SK-N-SH (cell line): ENCODE data around the gene COL8A2. TPM values are rescaled to one million over a fixed set of nuclear protein-coding genes. Genes with fewer than 3 reads are reported as not detected.
A peak's percentile ranks its signal among the peaks of the same experiment; 100 is the strongest.

ENCODE experiments used
- CTCF ChIA-PET: fragments of 300-600, 350-600 bp; formaldehyde crosslinking; extraction: SDS; loops from one replicate; lab custom pipeline; 2021; lab: Yijun Ruan, JAX
- POLR2A ChIA-PET: fragments of 350-600 bp; sonication (Branson Sonifier 250); formaldehyde crosslinking; extraction: SDS; loops from one replicate; lab custom pipeline; 2020; ENCODE audit warnings: antibody characterized with exemption, inconsistent platforms; lab: Yijun Ruan, JAX
- DNase-seq: peaks from one replicate; pipeline ENCODE4 v3.0.0; 2012
- H2AFZ ChIP-seq: fragments of 200-600 bp; sonication (generic); 2 replicates; pipeline ENCODE4 v1.8.1; 2016; ENCODE audit warnings: antibody characterized with exemption, mild to moderate bottlenecking, low read depth
- H3F3A ChIP-seq: fragments of 200-600 bp; sonication (generic); replicated peaks from 2 replicates; pipeline ENCODE3; 2016; ENCODE audit warnings: antibody characterized with exemption, mild to moderate bottlenecking; ENCODE audit not compliant: insufficient read depth
- H3K27ac ChIP-seq, 2 experiments: fragments of 200-500 bp in 1 of 2; fragments of 200-600 bp in 1 of 2; sonication (Bioruptor generic) in 1 of 2; sonication (generic), shearing (Covaris generic) in 1 of 2; 2 replicates each; pipeline versions ENCODE4 v1.5.1 to v1.6.1; 2014 to 2016; ENCODE audit warnings: low read depth in 2 of 2, inconsistent platforms in 1 of 2, low read length in 1 of 2, mild to moderate bottlenecking in 1 of 2, mixed read lengths in 1 of 2
- H3K27me3 ChIP-seq: fragments of 200-600 bp; sonication (generic), shearing (Covaris generic); 2 replicates; pipeline ENCODE4 v1.6.1; 2016; ENCODE audit warnings: mixed run types; ENCODE audit not compliant: insufficient read depth
- H3K36me3 ChIP-seq, 2 experiments: fragments of 200-500 bp in 1 of 2; fragments of 200-600 bp in 1 of 2; sonication (Bioruptor generic) in 1 of 2; sonication (generic) in 1 of 2; replicated peaks in 1 of 2; 2 replicates each; pipeline versions ENCODE3 to v1.5.1; 2014 to 2016; ENCODE audit warnings: low read length in 1 of 2, mild to moderate bottlenecking in 1 of 2; ENCODE audit not compliant: insufficient read depth in 2 of 2, control insufficient read depth in 1 of 2
- H3K4me1 ChIP-seq, 2 experiments: fragments of 200-500 bp in 1 of 2; fragments of 200-600 bp in 1 of 2; sonication (Bioruptor generic) in 1 of 2; sonication (generic), shearing (Covaris generic) in 1 of 2; 2 replicates each; pipeline versions ENCODE4 v1.5.1 to v1.6.1; 2014 to 2016; ENCODE audit warnings: low read depth in 1 of 2, low read length in 1 of 2, mixed run types in 1 of 2; ENCODE audit not compliant: insufficient read depth in 2 of 2, control insufficient read depth in 1 of 2
- H3K4me2 ChIP-seq: fragments of 200-600 bp; sonication (generic), shearing (Covaris generic); 2 replicates; pipeline ENCODE4 v1.6.1; 2017; ENCODE audit warnings: mixed run types
- H3K4me3 ChIP-seq, 2 experiments: fragments of 200-500 bp in 1 of 2; fragments of 200-600 bp in 1 of 2; sonication (Bioruptor generic) in 1 of 2; sonication (generic), shearing (Covaris generic) in 1 of 2; 2 replicates each; pipeline versions ENCODE4 v1.5.1 to v1.8.1; 2014 to 2016; ENCODE audit warnings: low read depth in 2 of 2, inconsistent platforms in 1 of 2, low read length in 1 of 2, mild to moderate bottlenecking in 1 of 2, mixed read lengths in 1 of 2, moderate library complexity in 1 of 2
- H3K79me2 ChIP-seq: fragments of 200-600 bp; sonication (generic); 2 replicates; pipeline ENCODE4 v1.8.1; 2017; ENCODE audit warnings: mild to moderate bottlenecking; ENCODE audit not compliant: insufficient read depth
- H3K9ac ChIP-seq: fragments of 200-600 bp; sonication (generic); 2 replicates; pipeline ENCODE4 v1.6.1; 2017; ENCODE audit warnings: mixed run types
- H3K9me2 ChIP-seq: fragments of 200-600 bp; sonication (generic); 2 replicates; pipeline ENCODE4 v1.6.1; 2017; ENCODE audit warnings: mixed run types
- H3K9me3 ChIP-seq: fragments of 200-600 bp; sonication (generic); 2 replicates; pipeline ENCODE4 v1.6.1; 2017; ENCODE audit warnings: mixed run types, mild to moderate bottlenecking, moderate library complexity
- H4K20me1 ChIP-seq: fragments of 200-600 bp; sonication (generic); 2 replicates; pipeline ENCODE4 v1.6.1; 2017; ENCODE audit warnings: mild to moderate bottlenecking, mixed run types; ENCODE audit not compliant: insufficient read depth
- CHD2 ChIP-seq: fragments of 150-350 bp; IDR thresholded peaks from 2 replicates; pipeline ENCODE4 v1.6.1; 2018; ENCODE audit warnings: low read length; ENCODE audit not compliant: partially characterized antibody
- EP300 ChIP-seq, 2 experiments: IDR thresholded peaks; 2 replicates each; pipeline versions ENCODE4 v1.4.0 to v1.6.1; 2012; ENCODE audit warnings: borderline replicate concordance in 1 of 2, low read depth in 1 of 2, low read length in 1 of 2
- FOSL2 ChIP-seq: IDR thresholded peaks from 2 replicates; pipeline ENCODE4 v1.4.0; 2012; ENCODE audit warnings: low read depth, mild to moderate bottlenecking, moderate library complexity, borderline replicate concordance
- FOXM1 ChIP-seq: IDR thresholded peaks from 2 replicates; pipeline ENCODE4 v1.4.0; 2012; ENCODE audit warnings: low read depth, mild to moderate bottlenecking
- MEF2A ChIP-seq: IDR thresholded peaks from 2 replicates; pipeline ENCODE4 v1.4.0; 2012; ENCODE audit warnings: low read depth, borderline replicate concordance
- MXI1 ChIP-seq: IDR thresholded peaks from 2 replicates; pipeline ENCODE4 v1.6.1; 2012; ENCODE audit warnings: mild to moderate bottlenecking, low read depth, low read length, improper control_type of control experiment
- NFIC ChIP-seq: IDR thresholded peaks from 2 replicates; pipeline ENCODE4 v1.4.0; 2012; ENCODE audit warnings: borderline replicate concordance
- POLR2AphosphoS5 ChIP-seq: IDR thresholded peaks from 2 replicates; pipeline ENCODE4 v1.6.1; 2012; ENCODE audit warnings: low read depth, low read length
- RCOR1 ChIP-seq: fragments of 150-350 bp; IDR thresholded peaks from 2 replicates; pipeline ENCODE4 v1.6.1; 2017; ENCODE audit warnings: antibody characterized with exemption, low read length
- RXRA ChIP-seq: IDR thresholded peaks from 2 replicates; pipeline ENCODE4 v1.4.0; 2012; ENCODE audit warnings: low read depth, mild to moderate bottlenecking, borderline replicate concordance
- SIN3A ChIP-seq: IDR thresholded peaks from 2 replicates; pipeline ENCODE4 v1.6.1; 2012; ENCODE audit warnings: low read depth, mild to moderate bottlenecking, low read length, moderate library complexity, borderline replicate concordance
- TCF12 ChIP-seq: IDR thresholded peaks from 2 replicates; pipeline ENCODE4 v1.4.0; 2012
- TEAD4 ChIP-seq: IDR thresholded peaks from 2 replicates; pipeline ENCODE4 v1.4.0; 2012; ENCODE audit warnings: mild to moderate bottlenecking, borderline replicate concordance; ENCODE audit not compliant: insufficient read depth
- WGBS: methylation state at CpG from one replicate; pipeline ENCODE4 v1.1.6; 2017; ENCODE audit warnings: low lambda C conversion rate; 5-methylcytosine and 5-hydroxymethylcytosine counted together
- polyA plus RNA-seq, 3 experiments: library from polyadenylated mRNA; depleted of rRNA; stranded (reverse); fragments of >200 nt; gene quantifications; 2 replicates each; pipeline ENCODE4 v1.2.3, GENCODE V29; 2012
- TF ChIP-seq, protein P1 (sequence below): fragments of 150-350 bp; IDR thresholded peaks from 2 replicates; pipeline ENCODE4 v1.6.1; 2016; ENCODE audit warnings: mild to moderate bottlenecking, low read depth, low read length
- TF ChIP-seq, protein P2 (sequence below): IDR thresholded peaks from 2 replicates; pipeline ENCODE4; 2012

COL8A2 gene
- polyA plus RNA-seq, 1 of the 3 experiments (the other 2 are of a cell fraction) = 3.1 TPM

GRCh38 chr1:36095760-36096405 is 29.1 kb downstream of the COL8A2 start:
- ChIA-PET CTCF (interaction anchor here (1.5 to 32.6 kb wide), 4 partner anchors 16 to 190 kb away, joined by 5 to 700 read pairs (median 6); partner anchors contain the start of gene TRAPPC3), POLR2A (interaction anchor here (0.7 kb wide), 1 partner anchor 11 kb away, joined by 4 read pairs; no protein-coding TSS in a partner anchor)
- Histone ChIP-seq H3K9me2 (no peaks in the 10 kb centered on the region), H3F3A (peaks cover 20% of the 10 kb centered on the region), H3K9me3 (no peaks in the 10 kb centered on the region), H3K4me1 (peaks cover 0 to 77% of the 10 kb centered on the region in 2 experiments; a peak in 2 of 4 replicates), H2AFZ (no peak overlapping the region), H3K9ac (no peak overlapping the region), H3K27me3 (no peaks in the 10 kb centered on the region), H4K20me1 (no peaks in the 10 kb centered on the region), H3K79me2 (peaks cover 18% of the 10 kb centered on the region; the same call in 1 of the 2 replicates), H3K27ac (peak overlapping the region in 1 of 2 experiments; percentile 99; a peak in 2 of 4 replicates), H3K4me2 (no peak overlapping the region), H3K36me3 (peaks cover 11 to 53% of the 10 kb centered on the region in 2 experiments), H3K4me3 (no peak overlapping the region)
- WGBS = 92% methylated on average over 4 of the region's 15 CpGs
- no peak for DNase-seq
- no peak for TF ChIP-seq NFIC
- no peak for TF ChIP-seq TCF12

DNA sequence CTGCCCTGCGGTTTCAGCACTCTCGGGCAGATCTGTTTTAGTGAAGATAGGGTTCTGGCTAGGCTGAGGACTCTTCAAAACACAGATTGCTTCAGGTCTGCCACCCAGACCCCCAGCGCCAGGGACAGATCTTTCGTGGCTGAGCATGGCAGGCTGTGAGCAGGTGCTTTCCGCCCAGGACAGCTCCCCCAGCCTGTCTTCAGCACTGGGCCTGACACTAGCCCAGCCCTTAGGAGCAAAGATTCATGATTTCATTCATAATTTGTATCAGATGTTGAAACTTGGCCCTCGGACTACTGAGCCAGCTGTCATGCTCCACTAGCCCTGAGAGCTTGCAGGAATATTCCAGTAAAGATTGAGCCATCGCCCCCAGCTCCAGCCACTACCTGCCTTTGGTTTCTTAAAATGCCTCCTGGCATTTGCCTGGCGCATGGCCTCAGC is 30.4 kb downstream of the COL8A2 start:
- 44% methylated on average over 6 of the region's 8 CpGs for WGBS
- Histone ChIP-seq H3K36me3 (peaks cover 17 to 53% of the 10 kb centered on the region in 2 experiments), H3K9me3 (no peaks in the 10 kb centered on the region), H3K4me2 (no peak overlapping the region), H3K4me3 (no peak overlapping the region), H4K20me1 (no peaks in the 10 kb centered on the region), H3K79me2 (peaks cover 31% of the 10 kb centered on the region), H3K4me1 (peaks cover 3 to 74% of the 10 kb centered on the region in 2 experiments; a peak in 3 of 4 replicates), H3K27ac (peak overlapping the region; percentile 28 to 99; a peak in 3 of 4 replicates), H3F3A (peaks cover 23% of the 10 kb centered on the region), H3K27me3 (no peaks in the 10 kb centered on the region), H2AFZ (no peak overlapping the region), H3K9ac (no peak overlapping the region), H3K9me2 (no peaks in the 10 kb centered on the region)
- DNase-seq = peak; percentile 63
- TF ChIP-seq RXRA = no peak
- TF ChIP-seq RCOR1 = 0 out of 2 replicates have a peak, but pooled peaks have one; percentile 19
- TF ChIP-seq FOSL2 = no peak
- TF ChIP-seq TCF12 = peak; percentile 87
- peak; percentile 55 for TF ChIP-seq CHD2
- TF ChIP-seq MXI1 = peak; percentile 83
- TF ChIP-seq EP300 (IDR thresholded peaks at IDR 0.05; ENCODE audit: borderline replicate concordance in 1 of 2, low read depth in 1 of 2, low read length in 1 of 2) = peak in 1 of 2 experiments; percentile 80; a peak in 2 of 4 replicates
- TF ChIP-seq FOXM1 = no peak
- no peak for TF ChIP-seq TEAD4
- TF ChIP-seq, protein P1, sequence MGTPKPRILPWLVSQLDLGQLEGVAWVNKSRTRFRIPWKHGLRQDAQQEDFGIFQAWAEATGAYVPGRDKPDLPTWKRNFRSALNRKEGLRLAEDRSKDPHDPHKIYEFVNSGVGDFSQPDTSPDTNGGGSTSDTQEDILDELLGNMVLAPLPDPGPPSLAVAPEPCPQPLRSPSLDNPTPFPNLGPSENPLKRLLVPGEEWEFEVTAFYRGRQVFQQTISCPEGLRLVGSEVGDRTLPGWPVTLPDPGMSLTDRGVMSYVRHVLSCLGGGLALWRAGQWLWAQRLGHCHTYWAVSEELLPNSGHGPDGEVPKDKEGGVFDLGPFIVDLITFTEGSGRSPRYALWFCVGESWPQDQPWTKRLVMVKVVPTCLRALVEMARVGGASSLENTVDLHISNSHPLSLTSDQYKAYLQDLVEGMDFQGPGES = no peak
- TF ChIP-seq SIN3A = 0 out of 2 replicates have a peak, but pooled peaks have one; percentile 20
- TF ChIP-seq, protein P2, sequence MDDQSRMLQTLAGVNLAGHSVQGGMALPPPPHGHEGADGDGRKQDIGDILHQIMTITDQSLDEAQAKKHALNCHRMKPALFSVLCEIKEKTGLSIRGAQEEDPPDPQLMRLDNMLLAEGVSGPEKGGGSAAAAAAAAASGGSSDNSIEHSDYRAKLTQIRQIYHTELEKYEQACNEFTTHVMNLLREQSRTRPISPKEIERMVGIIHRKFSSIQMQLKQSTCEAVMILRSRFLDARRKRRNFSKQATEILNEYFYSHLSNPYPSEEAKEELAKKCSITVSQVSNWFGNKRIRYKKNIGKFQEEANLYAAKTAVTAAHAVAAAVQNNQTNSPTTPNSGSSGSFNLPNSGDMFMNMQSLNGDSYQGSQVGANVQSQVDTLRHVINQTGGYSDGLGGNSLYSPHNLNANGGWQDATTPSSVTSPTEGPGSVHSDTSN = peak; percentile 39; the same call in 1 of the 2 replicates
- TF ChIP-seq MEF2A = no peak
- peak; percentile 53; the same call in 1 of the 2 replicates for TF ChIP-seq POLR2AphosphoS5
- POLR2A ChIA-PET = interaction anchor here (1.0 to 2.0 kb wide), 5 partner anchors 22 to 173 kb away, joined by 3 to 7 read pairs (median 3); partner anchors contain the start of genes AGO3 and THRAP3
- CTCF ChIA-PET = interaction anchor here (0.7 to 32.6 kb wide), 9 partner anchors 8 to 232 kb away, joined by 3 to 700 read pairs (median 5); partner anchors contain the start of genes AGO1 and TRAPPC3
